GM12878 (cell line): ENCODE measurements around the gene CHMP4A. TPM values are rescaled to one million over a fixed set of nuclear protein-coding genes. Genes with fewer than 3 reads are reported as not detected.

Source experiments
- ATAC-seq: fragments of 200-7000 bp; cut with Tn5 transposase; 3 replicates; pipeline ENCODE4 v1.9.1; 2020; ENCODE audit warnings: mild to moderate bottlenecking, moderate library complexity
- BruUV-seq: library from RNA; stranded (reverse); fragments of 400-500 nt; replicated peaks from 2 replicates; lab custom pipeline; 2021; lab: Mats Ljungman, UMichigan
- CTCF ChIA-PET: fragments of 300-600 bp; sonication (Branson Sonifier 250); formaldehyde crosslinking; extraction: SDS; loops from one replicate; lab custom pipeline; 2021; ENCODE audit warnings: inconsistent platforms; lab: Yijun Ruan, JAX
- POLR2A ChIA-PET: fragments of 350-600 bp; formaldehyde crosslinking; extraction: SDS; loops from one replicate; lab custom pipeline; 2021; ENCODE audit warnings: inconsistent platforms; lab: Charles Lee
- RAD21 ChIA-PET: fragments of 300-600 bp; sonication (Branson Sonifier 250); formaldehyde crosslinking; loops from one replicate; lab custom pipeline; 2023; ENCODE audit warnings: antibody characterized with exemption; ENCODE audit not compliant: unreplicated experiment; lab: Charles Lee
- SMC1A ChIA-PET: fragments of 300-600 bp; sonication (Branson Sonifier 250); formaldehyde crosslinking; loops from one replicate; lab custom pipeline; 2023; ENCODE audit not compliant: unreplicated experiment, uncharacterized antibody; lab: Charles Lee
- DNase-seq: peaks from one replicate; pipeline ENCODE4 v3.0.0-alpha.2; 2011; ENCODE audit warnings: low read depth, low spot score
- FAIRE-seq: peaks from 3 replicates; lab custom pipeline; 2011; peaks lifted over from hg19 to GRCh38; lab: Jason Lieb, UNC
- H2AFZ ChIP-seq: 2 replicates; pipeline ENCODE4 v1.6.0; 2011; ENCODE audit warnings: low read depth, low read length, control low read depth; ENCODE audit not compliant: control insufficient read depth
- H3K27ac ChIP-seq: 2 replicates; pipeline ENCODE4 v1.5.1; 2011; ENCODE audit warnings: control low read depth; ENCODE audit not compliant: control insufficient read depth, insufficient read depth
- H3K27me3 ChIP-seq, 2 experiments: replicated peaks in 1 of 2; 2 replicates each; pipeline versions ENCODE4 v1.6.0 to v1.6.1; 2011; ENCODE audit warnings: low read length in 1 of 2; ENCODE audit not compliant: control insufficient read depth in 2 of 2, insufficient read depth in 2 of 2
- H3K36me3 ChIP-seq, 2 experiments: 2 replicates each; pipeline ENCODE4 v1.5.1; 2011; ENCODE audit warnings: low read length in 1 of 2; ENCODE audit not compliant: control insufficient read depth in 2 of 2, insufficient read depth in 2 of 2
- H3K4me1 ChIP-seq: 2 replicates; pipeline ENCODE4 v1.6.1; 2011; ENCODE audit warnings: mild to moderate bottlenecking, low read length, moderate library complexity, mixed read lengths; ENCODE audit not compliant: control insufficient read depth, insufficient read depth
- H3K4me2 ChIP-seq: 2 replicates; pipeline ENCODE4 v1.6.0; 2011; ENCODE audit warnings: control low read depth; ENCODE audit not compliant: control insufficient read depth, insufficient read depth
- H3K4me3 ChIP-seq: fragments of 200-600 bp; sonication (generic); 2 replicates; pipeline ENCODE4 v1.5.1; 2016
- H3K79me2 ChIP-seq: 2 replicates; pipeline ENCODE4 v1.6.0; 2011; ENCODE audit warnings: low read length; ENCODE audit not compliant: control insufficient read depth, insufficient read depth
- H3K9ac ChIP-seq: 2 replicates; pipeline ENCODE4 v1.8.0; 2011; ENCODE audit warnings: low read length, control low read depth, mixed read lengths; ENCODE audit not compliant: control insufficient read depth, insufficient read depth
- H3K9me3 ChIP-seq: replicated peaks from 3 replicates; pipeline ENCODE4 v1.5.1; 2011; ENCODE audit warnings: mild to moderate bottlenecking, low read length; ENCODE audit not compliant: control insufficient read depth, insufficient read depth
- H4K20me1 ChIP-seq: 2 replicates; pipeline ENCODE4 v1.6.0; 2011; ENCODE audit not compliant: control insufficient read depth, insufficient read depth
- CHD2 ChIP-seq: IDR thresholded peaks from 2 replicates; pipeline ENCODE4 v1.6.1; 2011; ENCODE audit warnings: low read depth, low read length, improper control_type of control experiment, borderline replicate concordance
- HCFC1 ChIP-seq: fragments of 150-350 bp; IDR thresholded peaks from 2 replicates; pipeline ENCODE4 v1.6.1; 2014; ENCODE audit warnings: low read length
- IKZF1 ChIP-seq: fragments of 450-650 bp; conservative IDR thresholded peaks from 2 replicates; pipeline ENCODE4 v1.6.1; 2017; ENCODE audit warnings: antibody characterized with exemption, mild to moderate bottlenecking
- POLR2A ChIP-seq: IDR thresholded peaks from 2 replicates; pipeline ENCODE4 v1.6.1; 2011; ENCODE audit warnings: low read depth, mild to moderate bottlenecking, low read length
- POLR2AphosphoS5 ChIP-seq: IDR thresholded peaks from 2 replicates; pipeline ENCODE4 v1.6.1; 2011; ENCODE audit warnings: mild to moderate bottlenecking, low read length, inconsistent platforms
- SUZ12 ChIP-seq: fragments of 200-600 bp; sonication (generic); IDR thresholded peaks from one replicate; pipeline ENCODE4 v1.6.1; 2018; ENCODE audit warnings: antibody characterized with exemption, mild to moderate bottlenecking; ENCODE audit not compliant: unreplicated experiment
- ZSCAN29 ChIP-seq: fragments of 450-650 bp; IDR thresholded peaks from 2 replicates; pipeline ENCODE4 v1.6.1; 2017; ENCODE audit warnings: mild to moderate bottlenecking, moderate library complexity
- WGBS: methylation state at CpG from one replicate; pipeline ENCODE4 v1.1.6; 2016; ENCODE audit warnings: low lambda C conversion rate; ENCODE audit not compliant: insufficient replicate concordance, insufficient coverage; ENCODE audit errors: missing lambda C conversion rate; 5-methylcytosine and 5-hydroxymethylcytosine counted together
- in situ Hi-C: fragments of 300-500 bp; cut with MboI; formaldehyde crosslinking; loops from 9 replicates; pipeline ENCODE4 v1.14.3; 2018; ENCODE audit warnings: mixed read lengths
- intact Hi-C: fragments of 100-400 bp; cut with micrococcal nuclease; formaldehyde crosslinking; loops from one replicate; pipeline ENCODE4 v1.14.2; 2022; ENCODE audit not compliant: unreplicated experiment
- polyA plus RNA-seq, 11 experiments: library from polyadenylated mRNA; depleted of rRNA in 4 of 11; unstranded in 6 of 11; stranded (reverse) in 5 of 11; fragments of >200 nt; fragmentation: Nextera tagmentation in 4 of 11; fragmentation: Illumina TruSeq in 1 of 11; extraction: Ambion mirVana in 4 of 11; extraction: Trizol in 1 of 11; gene quantifications; 1 replicate in 1 of 11; 2 replicates in 10 of 11; pipeline versions ENCODE4 v1.2.1 to v1.2.3, GENCODE V29; 2011 to 2016; ENCODE audit warnings: inconsistent platforms in 2 of 11, missing spikeins in 2 of 11, low read depth in 1 of 11
- total RNA-seq, 4 experiments: library from RNA; depleted of rRNA in 3 of 4; stranded (reverse); fragments of >200 nt in 3 of 4; fragmentation: Illumina TruSeq in 1 of 4; extraction: Trizol in 1 of 4; gene quantifications; 2 replicates each; pipeline versions ENCODE4 v1.2.1 to v1.2.3, GENCODE V29; 2013 to 2021

The CHMP4A gene
- total and polyA plus RNA-seq, 10 of the 15 experiments (the other 5 are each of a cell fraction or from before 2014, with no cell fraction given), result 35.5 to 151 (median 84.7) TPM

- H3K27me3 ChIP-seq, result no peaks in the 10 kb centered on the region
- peaks cover 14% of the 10 kb centered on the region for H3K79me2 ChIP-seq
- H3K9me3 ChIP-seq, result no peaks in the 10 kb centered on the region
- POLR2A ChIA-PET, result no interaction called here
- no peak for ATAC-seq
- H4K20me1 ChIP-seq, result no peaks in the 10 kb centered on the region
- H2AFZ ChIP-seq, result no peak overlapping the region
- DNase-seq, result no peak
- SMC1A ChIA-PET, result interaction anchor here (0.9 kb wide), 1 partner anchor 13 kb away, joined by 3 read pairs; the partner anchor contains the start of gene TM9SF1
- in situ Hi-C loops (no loop called here), intact Hi-C loops (no loop called here)
- H3K4me3 ChIP-seq, result no peak overlapping the region
- no peak for TF ChIP-seq IKZF1
- TF ChIP-seq SUZ12, result no peak
- no peak for TF ChIP-seq ZSCAN29
- TF ChIP-seq POLR2A, result peak; percentile 74
- TF ChIP-seq POLR2AphosphoS5, result peak; percentile 50; the same call in 1 of the 2 replicates
- no peak for TF ChIP-seq HCFC1
- no peak for TF ChIP-seq CHD2
- no peak for FAIRE-seq
- no peak overlapping the region for H3K27ac ChIP-seq
- 0 out of 2 replicates have a peak, but pooled peaks cover 4% of the 10 kb centered on the region for H3K4me1 ChIP-seq
- no peak overlapping the region for H3K4me2 ChIP-seq
- H3K36me3 ChIP-seq, result peaks cover 25 to 55% of the 10 kb centered on the region in 2 experiments
- RAD21 ChIA-PET, result interaction anchor here (0.5 kb wide), 1 partner anchor 21 kb away, joined by 3 read pairs; no protein-coding TSS in a partner anchor
- H3K9ac ChIP-seq, result no peak overlapping the region
- no TSS peak for BruUV-seq
- 98% methylated on average over 14 of the region's 15 CpGs for WGBS
- CTCF ChIA-PET, result no interaction called here
Measured at GRCh38 chr14:24183014-24183481, 30.2 kb downstream of the CHMP4A start.
